ENCODE measurements around the gene IP6K1.

GRCh38 chr3:49712631-49713317 is 73.6 kb downstream of the IP6K1 start:
- TF ChIP-seq, protein P1, sequence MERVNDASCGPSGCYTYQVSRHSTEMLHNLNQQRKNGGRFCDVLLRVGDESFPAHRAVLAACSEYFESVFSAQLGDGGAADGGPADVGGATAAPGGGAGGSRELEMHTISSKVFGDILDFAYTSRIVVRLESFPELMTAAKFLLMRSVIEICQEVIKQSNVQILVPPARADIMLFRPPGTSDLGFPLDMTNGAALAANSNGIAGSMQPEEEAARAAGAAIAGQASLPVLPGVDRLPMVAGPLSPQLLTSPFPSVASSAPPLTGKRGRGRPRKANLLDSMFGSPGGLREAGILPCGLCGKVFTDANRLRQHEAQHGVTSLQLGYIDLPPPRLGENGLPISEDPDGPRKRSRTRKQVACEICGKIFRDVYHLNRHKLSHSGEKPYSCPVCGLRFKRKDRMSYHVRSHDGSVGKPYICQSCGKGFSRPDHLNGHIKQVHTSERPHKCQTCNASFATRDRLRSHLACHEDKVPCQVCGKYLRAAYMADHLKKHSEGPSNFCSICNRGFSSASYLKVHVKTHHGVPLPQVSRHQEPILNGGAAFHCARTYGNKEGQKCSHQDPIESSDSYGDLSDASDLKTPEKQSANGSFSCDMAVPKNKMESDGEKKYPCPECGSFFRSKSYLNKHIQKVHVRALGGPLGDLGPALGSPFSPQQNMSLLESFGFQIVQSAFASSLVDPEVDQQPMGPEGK (CRISPR knock-in tag; IDR thresholded peaks at IDR 0.05; ENCODE audit: borderline replicate concordance), result no peak
- no peak for TF ChIP-seq TSHZ2 (CRISPR knock-in tag; IDR thresholded peaks at IDR 0.05)

Measured in SK-N-SH treated with all-trans-retinoic acid at 6 μM for 48 hours (cell line).